MG63 (cell line): ENCODE measurements around the gene EVPLL. TPM values are rescaled to one million over a fixed set of nuclear protein-coding genes. Genes with fewer than 3 reads are reported as not detected.
A peak's percentile ranks its signal among the peaks of the same experiment; 100 is the strongest.
"Not testable (repeated sequence)": the region's sequence is repeated elsewhere in the genome, so short reads cannot be mapped to it uniquely, and the experiment has no call there.

ENCODE experiments used
- DNase-seq: peaks from one replicate; pipeline ENCODE4 v3.0.0-alpha.2; 2020
- H3K27me3 ChIP-seq: fragments of 250-450 bp; sonication (Bioruptor Pico); 2 replicates; pipeline ENCODE4 v1.5.1; 2020; ENCODE audit warnings: mild to moderate bottlenecking, moderate library complexity
- H3K36me3 ChIP-seq: fragments of 250-450 bp; sonication (Bioruptor Pico); 2 replicates; pipeline ENCODE4 v1.5.1; 2020; ENCODE audit warnings: mild to moderate bottlenecking, moderate library complexity
- H3K4me3 ChIP-seq: fragments of 250-450 bp; sonication (Bioruptor Pico); 2 replicates; pipeline ENCODE4 v1.5.1; 2020; ENCODE audit warnings: mild to moderate bottlenecking, moderate library complexity
- H3K9me3 ChIP-seq: fragments of 250-450 bp; sonication (Bioruptor Pico); 2 replicates; pipeline ENCODE4 v1.5.1; 2020; ENCODE audit warnings: mild to moderate bottlenecking, moderate library complexity
- total RNA-seq: library from RNA; depleted of rRNA; stranded (reverse); fragments of >200 nt; shearing (Covaris generic); gene quantifications from 2 replicates; pipeline ENCODE4 v1.2.3, GENCODE V29; 2014; ENCODE audit warnings: low replicate concordance; rRNA removed

The EVPLL gene
- total RNA-seq, 1 experiment from 2014 or later = not detected

GRCh38 chr17:18403604-18404003 is 26.0 kb downstream of the EVPLL start:
- not testable (repeated sequence) for H3K4me3 ChIP-seq, DNase-seq, H3K9me3 ChIP-seq, H3K27me3 ChIP-seq, H3K36me3 ChIP-seq

GRCh38 chr17:18408906-18409305 is 31.3 kb downstream of the EVPLL start:
- not testable (repeated sequence) for H3K4me3 ChIP-seq, H3K27me3 ChIP-seq, DNase-seq, H3K9me3 ChIP-seq, H3K36me3 ChIP-seq

- not testable (repeated sequence) for DNase-seq, H3K36me3 ChIP-seq, H3K9me3 ChIP-seq, H3K4me3 ChIP-seq, H3K27me3 ChIP-seq
Measured at GRCh38 chr17:18409321-18409720, 31.7 kb downstream of the EVPLL start.

- H3K9me3 ChIP-seq, DNase-seq, H3K27me3 ChIP-seq, H3K36me3 ChIP-seq: not testable (repeated sequence)
- H3K4me3 ChIP-seq = peak overlapping the region; percentile 23; the same call in 1 of the 2 replicates
Measured at GRCh38 chr17:18410736-18411135, 33.2 kb downstream of the EVPLL start.

- not testable (repeated sequence) for H3K36me3 ChIP-seq, H3K9me3 ChIP-seq, H3K27me3 ChIP-seq
- peak; percentile 41 for DNase-seq
- H3K4me3 ChIP-seq = peak overlapping the region; percentile 53
Measured at GRCh38 chr17:18411377-18411864, 33.8 kb downstream of the EVPLL start.

GRCh38 chr17:18412001-18412538 is 34.5 kb downstream of the EVPLL start:
- H3K36me3 ChIP-seq, H3K9me3 ChIP-seq, H3K27me3 ChIP-seq, H3K4me3 ChIP-seq, DNase-seq: not testable (repeated sequence)

GRCh38 chr17:18421521-18421920 is 43.9 kb downstream of the EVPLL start:
- H3K27me3 ChIP-seq, H3K36me3 ChIP-seq, H3K9me3 ChIP-seq, DNase-seq, H3K4me3 ChIP-seq: not testable (repeated sequence)

- not testable (repeated sequence) for DNase-seq, H3K36me3 ChIP-seq, H3K27me3 ChIP-seq, H3K4me3 ChIP-seq, H3K9me3 ChIP-seq
Measured at GRCh38 chr17:18422464-18422863, 44.9 kb downstream of the EVPLL start.

- H3K36me3 ChIP-seq, H3K27me3 ChIP-seq, H3K9me3 ChIP-seq, H3K4me3 ChIP-seq, DNase-seq: not testable (repeated sequence)
Measured at GRCh38 chr17:18423015-18423414, 45.4 kb downstream of the EVPLL start.

GRCh38 chr17:18425593-18425992 is 48.0 kb downstream of the EVPLL start:
- DNase-seq, H3K27me3 ChIP-seq, H3K36me3 ChIP-seq, H3K9me3 ChIP-seq, H3K4me3 ChIP-seq: not testable (repeated sequence)

- not testable (repeated sequence) for H3K27me3 ChIP-seq, H3K4me3 ChIP-seq, H3K36me3 ChIP-seq, DNase-seq, H3K9me3 ChIP-seq
Measured at GRCh38 chr17:18426639-18427038, 49.1 kb downstream of the EVPLL start.

GRCh38 chr17:18432206-18432605 is 54.6 kb downstream of the EVPLL start:
- H3K4me3 ChIP-seq, DNase-seq: not testable (repeated sequence)

More at GRCh38 chr17:18432206-18432605, 54.6 kb downstream of the EVPLL start:
- not testable (repeated sequence) for H3K9me3 ChIP-seq, H3K27me3 ChIP-seq, H3K36me3 ChIP-seq

Other genes starting within 250 kb of the EVPLL start
- gene ALKBH5, start 193.9 kb upstream of the EVPLL start, total RNA-seq = 50.5 and 63.5 TPM in 2 replicates
- gene LLGL1, start 152.1 kb upstream of the EVPLL start, total RNA-seq = 12.5 and 14.4 TPM in 2 replicates
- gene FLII, start 119.0 kb upstream of the EVPLL start, total RNA-seq = 192 and 203 TPM in 2 replicates
- gene MIEF2, start 117.1 kb upstream of the EVPLL start, total RNA-seq = 3.2 and 19.9 TPM in 2 replicates
- gene TOP3A, start 62.8 kb upstream of the EVPLL start, total RNA-seq = 16.3 and 21.2 TPM in 2 replicates
- 2.6 and 5.2 TPM in 2 replicates for gene SMCR8, start 62.5 kb upstream of the EVPLL start, total RNA-seq
- 7.1 and 17.7 TPM in 2 replicates for gene SHMT1, start 14.2 kb upstream of the EVPLL start, total RNA-seq
- not detected in 2 replicates for gene LGALS9C, start 99.0 kb downstream of the EVPLL start, total RNA-seq